Transverse colon (tissue), 4 donors: ENCODE results near the gene NAA16. TPM values are rescaled to one million over a fixed set of nuclear protein-coding genes. Genes with fewer than 3 reads are reported as not detected.
"Not testable (repeated sequence)": the region's sequence is repeated elsewhere in the genome, so short reads cannot be mapped to it uniquely, and the experiment has no call there.

Experiments used
- DNase-seq: peaks from one replicate; pipeline ENCODE4 v3.0.0-alpha.2; 2019
- H3K27ac ChIP-seq, 4 donors: fragments of 200-600 bp; sonication (generic); 2 replicates each; pipeline ENCODE4 v1.5.1; 2016 to 2018; ENCODE audit warnings: inconsistent platforms in 4 of 4
- H3K27me3 ChIP-seq: fragments of 200-600 bp; sonication (generic); 2 replicates; pipeline ENCODE4 v1.5.1; 2017; ENCODE audit warnings: inconsistent platforms
- H3K36me3 ChIP-seq, 4 donors: fragments of 200-600 bp; sonication (generic); 2 replicates each; pipeline ENCODE4 v1.5.1; 2017 to 2019; ENCODE audit warnings: inconsistent platforms in 4 of 4
- H3K4me1 ChIP-seq, 4 donors: fragments of 200-600 bp; sonication (generic); 2 replicates each; pipeline ENCODE4 v1.5.1; 2017 to 2020; ENCODE audit warnings: inconsistent platforms in 4 of 4
- H3K4me3 ChIP-seq, 4 donors: fragments of 200-600 bp; sonication (generic); 1 replicate in 1 of 4; 2 replicates in 3 of 4; pipeline versions ENCODE4 v1.5.1 to v1.6.1; 2017 to 2019; ENCODE audit warnings: inconsistent platforms in 4 of 4
- H3K9me3 ChIP-seq, 2 donors: fragments of 200-600 bp; sonication (generic); 2 replicates each; pipeline ENCODE4 v1.5.1; 2017 to 2019; ENCODE audit warnings: inconsistent platforms in 2 of 2
- EP300 ChIP-seq: sonication (generic); formaldehyde crosslinking; IDR thresholded peaks from one replicate; pipeline ENCODE4 v1.6.1; 2017; ENCODE audit warnings: antibody characterized with exemption, low read depth
- POLR2A ChIP-seq: fragments of 450-650 bp; IDR thresholded peaks from one replicate; pipeline ENCODE4 v1.6.1; 2016; ENCODE audit warnings: antibody characterized with exemption, mild to moderate bottlenecking, moderate library complexity
- POLR2AphosphoS5 ChIP-seq, 3 donors: sonication (generic); formaldehyde crosslinking; IDR thresholded peaks; one replicate each; pipeline ENCODE4 v1.6.1; 2016; ENCODE audit warnings: antibody characterized with exemption in 3 of 3
- WGBS, 2 donors: methylation state at CpG; one replicate each; pipeline ENCODE4 v1.1.5; 2018; ENCODE audit warnings: low coverage in 1 of 2; 5-methylcytosine and 5-hydroxymethylcytosine counted together
- in situ Hi-C, 4 donors: fragments of 200-750 bp; cut with MboI; loops; one replicate each; pipeline versions ENCODE4 v1.15.0 to v1.15.1; 2017; ENCODE audit warnings: low sequenced_read_pairs in 3 of 4, low pct_ligation_motif_present in 1 of 4, low pct_unique_long_range_greater_than_20kb in 1 of 4
- intact Hi-C: fragments of 100-400 bp; cut with DNase I; formaldehyde crosslinking; loops from one replicate; pipeline ENCODE4 v1.15.1; 2023; ENCODE audit warnings: low total_unique reads
- total RNA-seq, 4 donors: library from RNA; depleted of rRNA; stranded (reverse); fragments of >200 nt; gene quantifications; one replicate each; pipeline ENCODE4 v1.1.0, GENCODE V29; 2016
- TF ChIP-seq, protein P1 (sequence below), 5 experiments: fragments of 200-600 bp in 3 of 5; fragments of 450-650 bp in 2 of 5; sonication (generic) in 3 of 5; IDR thresholded peaks; 1 replicate in 2 of 5; 2 replicates in 3 of 5; pipeline ENCODE4 v1.5.1; 2016 to 2017; ENCODE audit warnings: antibody characterized with exemption in 5 of 5, inconsistent platforms in 3 of 5, mild to moderate bottlenecking in 2 of 5, moderate library complexity in 1 of 5

The NAA16 gene
- total RNA-seq, 4 donors from 2014 or later = 9.1 to 38.6 (median 19.6) TPM

DNA sequence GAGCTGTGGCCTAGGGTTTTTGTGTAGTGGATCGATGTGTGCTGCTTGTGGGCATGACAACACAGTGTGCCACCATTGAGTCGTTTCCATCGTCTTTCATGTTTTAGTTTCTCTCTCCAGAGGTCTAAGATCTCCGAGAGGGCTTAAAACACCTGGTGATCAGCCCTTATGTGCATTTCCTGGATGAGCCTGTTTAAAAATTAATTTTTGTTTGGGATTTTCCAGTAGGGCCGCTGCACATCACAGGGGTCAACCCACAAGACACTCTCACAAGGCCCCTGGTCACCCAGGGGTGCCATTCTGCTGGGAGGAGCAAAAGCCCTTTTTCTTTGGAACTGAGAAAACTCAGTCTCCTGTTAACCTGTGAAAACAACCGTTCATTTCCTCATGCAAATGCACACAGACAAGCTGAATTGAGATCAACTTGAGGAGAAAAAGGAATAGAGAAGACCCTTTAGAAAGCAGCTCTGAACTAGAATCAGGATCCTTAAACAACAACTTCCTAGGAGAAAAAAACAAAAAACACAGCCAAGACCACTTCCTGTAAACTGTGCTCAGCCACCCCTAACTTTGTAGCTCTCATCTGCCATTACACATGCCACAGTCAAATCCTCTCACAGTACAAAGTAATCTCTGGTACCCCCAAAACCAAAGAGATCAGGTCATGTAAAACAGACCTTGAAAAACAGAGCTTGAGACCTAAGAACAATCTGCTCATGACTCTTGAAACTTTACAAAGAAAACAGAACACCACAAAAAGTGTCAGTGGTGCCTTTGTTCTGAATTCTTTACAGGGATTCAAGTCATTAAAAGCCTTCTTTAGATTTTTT is 39.4 kb upstream of the NAA16 start:
- H3K27ac ChIP-seq = no peak overlapping the region
- TF ChIP-seq POLR2A = no peak
- TF ChIP-seq, protein P1, sequence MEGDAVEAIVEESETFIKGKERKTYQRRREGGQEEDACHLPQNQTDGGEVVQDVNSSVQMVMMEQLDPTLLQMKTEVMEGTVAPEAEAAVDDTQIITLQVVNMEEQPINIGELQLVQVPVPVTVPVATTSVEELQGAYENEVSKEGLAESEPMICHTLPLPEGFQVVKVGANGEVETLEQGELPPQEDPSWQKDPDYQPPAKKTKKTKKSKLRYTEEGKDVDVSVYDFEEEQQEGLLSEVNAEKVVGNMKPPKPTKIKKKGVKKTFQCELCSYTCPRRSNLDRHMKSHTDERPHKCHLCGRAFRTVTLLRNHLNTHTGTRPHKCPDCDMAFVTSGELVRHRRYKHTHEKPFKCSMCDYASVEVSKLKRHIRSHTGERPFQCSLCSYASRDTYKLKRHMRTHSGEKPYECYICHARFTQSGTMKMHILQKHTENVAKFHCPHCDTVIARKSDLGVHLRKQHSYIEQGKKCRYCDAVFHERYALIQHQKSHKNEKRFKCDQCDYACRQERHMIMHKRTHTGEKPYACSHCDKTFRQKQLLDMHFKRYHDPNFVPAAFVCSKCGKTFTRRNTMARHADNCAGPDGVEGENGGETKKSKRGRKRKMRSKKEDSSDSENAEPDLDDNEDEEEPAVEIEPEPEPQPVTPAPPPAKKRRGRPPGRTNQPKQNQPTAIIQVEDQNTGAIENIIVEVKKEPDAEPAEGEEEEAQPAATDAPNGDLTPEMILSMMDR (IDR thresholded peaks at IDR 0.05) = no peak
- TF ChIP-seq EP300 = no peak
- TF ChIP-seq POLR2AphosphoS5 (IDR thresholded peaks at IDR 0.05) = no peak

DNA sequence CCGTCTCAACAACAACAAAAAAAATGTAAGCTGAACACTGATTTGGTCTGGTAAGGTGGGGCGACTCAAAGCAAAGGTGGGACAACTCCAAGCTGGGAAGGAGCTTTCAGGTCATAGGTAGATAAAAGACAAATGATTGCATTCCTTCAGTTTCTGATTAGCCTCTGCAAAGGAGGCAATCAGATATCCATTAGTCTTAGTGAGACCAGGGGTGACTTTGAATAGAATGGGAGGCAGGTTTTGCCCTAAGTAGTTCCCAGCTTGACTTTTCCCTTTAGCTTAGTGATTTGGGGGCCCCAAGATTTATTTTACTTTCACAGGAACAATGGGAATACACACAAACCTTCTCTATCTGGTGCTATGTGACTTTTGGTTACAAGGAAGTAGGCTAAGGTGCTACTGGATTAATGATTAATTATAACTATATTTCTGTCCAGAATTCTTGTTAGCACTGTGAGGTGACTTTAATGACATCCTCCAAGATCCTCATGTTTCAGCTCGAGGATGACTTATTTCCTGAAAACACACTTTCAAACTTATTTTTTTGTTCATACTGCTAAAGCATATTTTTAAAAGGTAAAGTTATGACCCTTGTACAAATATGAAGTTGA is 37.1 kb upstream of the NAA16 start:
- Histone ChIP-seq H3K27me3 (no peaks in the 10 kb centered on the region), H3K27ac (no peak overlapping the region), H3K4me3 (no peak overlapping the region), H3K9me3 (peaks cover 0 to 3% of the 10 kb centered on the region in 2 donors), H3K4me1 (no peaks in the 10 kb centered on the region), H3K36me3 (no peaks in the 10 kb centered on the region)
- in situ Hi-C loops (no loop called here), intact Hi-C loops (no loop called here)
- no peak for DNase-seq
- TF ChIP-seq POLR2AphosphoS5 (IDR thresholded peaks at IDR 0.05) (no peak), POLR2A (no peak), EP300 (no peak)
- TF ChIP-seq, protein P1 (IDR thresholded peaks at IDR 0.05) = no peak
- WGBS, 2 donors = 45 to 76% methylated on average over 1 to 3 of the region's 3 CpGs

More for the DNA sequence above, 39.4 kb upstream of the NAA16 start:
- Histone ChIP-seq H3K4me3 (no peak overlapping the region), H3K36me3 (no peaks in the 10 kb centered on the region), H3K4me1 (no peaks in the 10 kb centered on the region), H3K9me3 (peaks cover 8 to 9% of the 10 kb centered on the region in 2 donors), H3K27me3 (no peaks in the 10 kb centered on the region)
- WGBS, 2 donors = 74% methylated on average over 4 to 6 of the region's 6 CpGs
- DNase-seq = no peak
- in situ Hi-C loops = no loop called here
- intact Hi-C loops = no loop called here

DNA sequence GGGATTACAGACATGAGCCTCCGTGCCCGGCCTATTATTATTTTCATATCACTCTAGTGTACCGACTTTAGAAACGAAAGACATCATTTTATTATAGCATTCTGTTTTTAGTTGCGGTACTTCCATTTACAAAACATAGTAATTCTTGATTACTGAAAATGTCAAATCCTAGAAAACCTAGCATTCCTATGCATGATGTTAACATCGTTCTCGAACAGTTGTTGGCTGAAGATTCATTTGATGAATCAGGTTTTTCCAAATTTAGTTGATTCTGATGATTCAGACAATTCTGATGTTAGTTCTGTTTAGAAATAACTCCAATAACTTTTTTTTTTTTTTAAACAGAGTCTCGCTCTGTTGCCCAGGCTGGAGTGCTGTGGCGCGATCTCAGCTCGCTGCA is 36.2 kb upstream of the NAA16 start:
- in situ Hi-C loops (no loop called here), intact Hi-C loops (no loop called here)
- DNase-seq = no peak
- H3K4me3 ChIP-seq = no peak overlapping the region
- H3K4me1 ChIP-seq = no peaks in the 10 kb centered on the region
- TF ChIP-seq, protein P1 (IDR thresholded peaks at IDR 0.05) = no peak
- no peak for TF ChIP-seq POLR2A
- WGBS, 2 donors = 96 to 97% methylated on average over 10 to 11 of the region's 11 CpGs
- H3K27ac ChIP-seq = no peak overlapping the region
- no peaks in the 10 kb centered on the region for H3K9me3 ChIP-seq
- H3K36me3 ChIP-seq = no peaks in the 10 kb centered on the region
- H3K27me3 ChIP-seq = no peaks in the 10 kb centered on the region

DNA sequence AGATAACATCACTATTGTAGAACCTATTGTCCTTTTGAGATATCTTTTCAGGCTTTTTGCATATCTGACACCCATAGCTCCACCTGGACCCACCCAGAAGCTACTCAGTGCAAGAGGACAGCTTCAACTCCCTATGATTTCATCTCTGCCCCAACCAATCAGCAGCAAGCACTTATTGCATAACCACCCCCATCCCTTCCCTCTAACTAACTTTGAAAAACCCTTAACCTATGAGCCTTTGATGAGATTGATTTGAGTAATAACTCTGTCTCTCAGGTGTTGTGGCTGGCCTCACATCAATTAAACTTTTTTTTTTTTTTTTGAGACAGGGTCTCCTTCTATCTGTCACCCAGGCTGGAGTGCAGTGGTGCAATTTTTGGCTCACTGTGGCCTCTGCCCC is 34.2 kb upstream of the NAA16 start:
- TF ChIP-seq POLR2AphosphoS5 (IDR thresholded peaks at IDR 0.05) (no peak), POLR2A (no peak), EP300 (no peak)
- TF ChIP-seq, protein P1 (IDR thresholded peaks at IDR 0.05) = no peak
- intact Hi-C loops (no loop called here), in situ Hi-C loops (no loop called here)
- H3K36me3 ChIP-seq = no peaks in the 10 kb centered on the region
- no peaks in the 10 kb centered on the region for H3K9me3 ChIP-seq
- no peak for DNase-seq
- H3K27me3 ChIP-seq = no peaks in the 10 kb centered on the region
- H3K4me1 ChIP-seq = no peaks in the 10 kb centered on the region
- H3K27ac ChIP-seq = no peak overlapping the region
- no peak overlapping the region for H3K4me3 ChIP-seq

DNA sequence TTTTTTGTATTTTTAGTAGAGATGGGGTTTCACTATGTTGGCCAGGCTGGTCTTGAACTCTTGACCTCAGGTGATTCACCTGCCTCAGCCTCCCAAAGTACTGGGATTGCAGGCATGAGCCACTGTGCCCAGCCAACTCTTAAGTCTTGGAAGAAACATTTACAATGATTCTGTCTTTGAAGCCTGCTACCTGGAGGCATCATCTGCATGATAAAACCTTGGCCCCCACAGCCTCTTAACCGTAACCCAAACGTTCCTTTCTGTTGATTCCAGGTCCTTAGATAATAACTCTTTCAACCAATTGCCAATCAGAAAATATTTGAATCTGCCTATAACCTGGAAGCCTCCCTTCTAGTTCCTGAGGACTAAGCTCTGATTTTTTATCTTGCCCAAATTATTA is 31.9 kb upstream of the NAA16 start:
- H3K27ac ChIP-seq, DNase-seq, in situ Hi-C loops, H3K4me1 ChIP-seq, intact Hi-C loops, H3K4me3 ChIP-seq, H3K36me3 ChIP-seq, H3K9me3 ChIP-seq, H3K27me3 ChIP-seq: not testable (repeated sequence)
- 67% methylated on average over 2 of the region's 2 CpGs; no CpG with 5 or more reads in 1 of the 2 donors for WGBS, 2 donors
